ENCODE data around the gene RNF212B. TPM values are rescaled to one million over a fixed set of nuclear protein-coding genes. Genes with fewer than 3 reads are reported as not detected.

The RNF212B gene
- total and polyA plus RNA-seq, 10 of the 15 experiments (the other 5 are each of a cell fraction or from before 2014, with no cell fraction given) = not detected

GRCh38 chr14:23207146-23207540 is 30.6 kb upstream of the RNF212B start (continued):
- TF ChIP-seq ZNF207 (IDR thresholded peaks at IDR 0.05; ENCODE audit: borderline replicate concordance) (no peak), BRCA1 (IDR thresholded peaks at IDR 0.05; ENCODE audit: low read depth, low read length) (no peak), TCF7 (IDR thresholded peaks at IDR 0.05; ENCODE audit: borderline replicate concordance) (no peak), SMAD1 (IDR thresholded peaks at IDR 0.05; ENCODE audit: low read depth, partially characterized antibody) (no peak)

GRCh38 chr14:23208324-23208723 is 29.4 kb upstream of the RNF212B start:
- ChIA-PET RAD21 (ENCODE audit: unreplicated experiment) (no interaction called here), SMC1A (ENCODE audit: uncharacterized antibody, unreplicated experiment) (no interaction called here), POLR2A (no interaction called here), CTCF (interaction anchor here (2.1 kb wide), 1 partner anchor 88 kb away, joined by 7 read pairs; no protein-coding TSS in a partner anchor)
- Histone ChIP-seq H2AFZ (ENCODE audit: control insufficient read depth, low read depth, low read length) (no peak overlapping the region), H3K4me1 (ENCODE audit: control insufficient read depth, insufficient read depth, low read length) (no peaks in the 10 kb centered on the region), H3K4me3 (no peak overlapping the region), H3K27ac (ENCODE audit: control insufficient read depth, insufficient read depth) (no peak overlapping the region), H3K9ac (ENCODE audit: control insufficient read depth, insufficient read depth, low read length) (no peak overlapping the region), H3K79me2 (ENCODE audit: control insufficient read depth, insufficient read depth, low read length) (no peaks in the 10 kb centered on the region), H4K20me1 (ENCODE audit: control insufficient read depth, insufficient read depth) (no peaks in the 10 kb centered on the region), H3K36me3 (ENCODE audit: control insufficient read depth in 2 of 2, insufficient read depth in 2 of 2, low read length in 1 of 2) (no peaks in the 10 kb centered on the region), H3K9me3 (replicated peaks; ENCODE audit: control insufficient read depth, insufficient read depth, low read length) (no peaks in the 10 kb centered on the region), H3K4me2 (ENCODE audit: control insufficient read depth, insufficient read depth) (no peak overlapping the region), H3K27me3 (replicated peaks in 1 of 2; ENCODE audit: control insufficient read depth in 2 of 2, insufficient read depth in 2 of 2, low read length in 1 of 2) (no peaks in the 10 kb centered on the region)
- intact Hi-C loops (cut with micrococcal nuclease; ENCODE audit: unreplicated experiment) = no loop called here
- ATAC-seq (no peak), DNase-seq (ENCODE audit: low read depth, low spot score) (no peak), FAIRE-seq (no peak)
- no peak for TF ChIP-seq POU2F2 (IDR thresholded peaks at IDR 0.05; ENCODE audit: borderline replicate concordance, low read depth, low read length)
- BruUV-seq (replicated peaks) = no TSS peak
- in situ Hi-C loops (cut with MboI) = no loop called here

- BruUV-seq (replicated peaks) = no TSS peak
- H3K4me1 ChIP-seq (ENCODE audit: control insufficient read depth, insufficient read depth, low read length) = no peaks in the 10 kb centered on the region
- ATAC-seq (no peak), DNase-seq (ENCODE audit: low read depth, low spot score) (no peak), FAIRE-seq (no peak)
- H4K20me1 ChIP-seq (ENCODE audit: control insufficient read depth, insufficient read depth) = no peaks in the 10 kb centered on the region
- no peaks in the 10 kb centered on the region for H3K27me3 ChIP-seq (replicated peaks in 1 of 2; ENCODE audit: control insufficient read depth in 2 of 2, insufficient read depth in 2 of 2, low read length in 1 of 2)
- H3K4me2 ChIP-seq (ENCODE audit: control insufficient read depth, insufficient read depth) = no peak overlapping the region
- ChIA-PET POLR2A (no interaction called here), RAD21 (ENCODE audit: unreplicated experiment) (no interaction called here), CTCF (no interaction called here), SMC1A (ENCODE audit: uncharacterized antibody, unreplicated experiment) (no interaction called here)
- no peaks in the 10 kb centered on the region for H3K79me2 ChIP-seq (ENCODE audit: control insufficient read depth, insufficient read depth, low read length)
- in situ Hi-C loops (cut with MboI) (no loop called here), intact Hi-C loops (cut with micrococcal nuclease; ENCODE audit: unreplicated experiment) (no loop called here)
- WGBS (ENCODE audit: insufficient coverage, insufficient replicate concordance, low lambda C conversion rate, missing lambda C conversion rate) = 53% methylated on average over 7 of the region's 7 CpGs
- no peak overlapping the region for H2AFZ ChIP-seq (ENCODE audit: control insufficient read depth, low read depth, low read length)
- no peak overlapping the region for H3K9ac ChIP-seq (ENCODE audit: control insufficient read depth, insufficient read depth, low read length)
- H3K27ac ChIP-seq (ENCODE audit: control insufficient read depth, insufficient read depth) = no peak overlapping the region
- H3K9me3 ChIP-seq (replicated peaks; ENCODE audit: control insufficient read depth, insufficient read depth, low read length) = no peaks in the 10 kb centered on the region
- no peaks in the 10 kb centered on the region for H3K36me3 ChIP-seq (ENCODE audit: control insufficient read depth in 2 of 2, insufficient read depth in 2 of 2, low read length in 1 of 2)
- no peak overlapping the region for H3K4me3 ChIP-seq
- no peak for TF ChIP-seq EP300 (IDR thresholded peaks at IDR 0.05; ENCODE audit: borderline replicate concordance in 1 of 2, control insufficient read depth in 1 of 2, low read depth in 2 of 2, low read length in 2 of 2)
- TF ChIP-seq HSF1 (IDR thresholded peaks at IDR 0.05; ENCODE audit: low read depth, low read length) = no peak
- TF ChIP-seq, protein P1, sequence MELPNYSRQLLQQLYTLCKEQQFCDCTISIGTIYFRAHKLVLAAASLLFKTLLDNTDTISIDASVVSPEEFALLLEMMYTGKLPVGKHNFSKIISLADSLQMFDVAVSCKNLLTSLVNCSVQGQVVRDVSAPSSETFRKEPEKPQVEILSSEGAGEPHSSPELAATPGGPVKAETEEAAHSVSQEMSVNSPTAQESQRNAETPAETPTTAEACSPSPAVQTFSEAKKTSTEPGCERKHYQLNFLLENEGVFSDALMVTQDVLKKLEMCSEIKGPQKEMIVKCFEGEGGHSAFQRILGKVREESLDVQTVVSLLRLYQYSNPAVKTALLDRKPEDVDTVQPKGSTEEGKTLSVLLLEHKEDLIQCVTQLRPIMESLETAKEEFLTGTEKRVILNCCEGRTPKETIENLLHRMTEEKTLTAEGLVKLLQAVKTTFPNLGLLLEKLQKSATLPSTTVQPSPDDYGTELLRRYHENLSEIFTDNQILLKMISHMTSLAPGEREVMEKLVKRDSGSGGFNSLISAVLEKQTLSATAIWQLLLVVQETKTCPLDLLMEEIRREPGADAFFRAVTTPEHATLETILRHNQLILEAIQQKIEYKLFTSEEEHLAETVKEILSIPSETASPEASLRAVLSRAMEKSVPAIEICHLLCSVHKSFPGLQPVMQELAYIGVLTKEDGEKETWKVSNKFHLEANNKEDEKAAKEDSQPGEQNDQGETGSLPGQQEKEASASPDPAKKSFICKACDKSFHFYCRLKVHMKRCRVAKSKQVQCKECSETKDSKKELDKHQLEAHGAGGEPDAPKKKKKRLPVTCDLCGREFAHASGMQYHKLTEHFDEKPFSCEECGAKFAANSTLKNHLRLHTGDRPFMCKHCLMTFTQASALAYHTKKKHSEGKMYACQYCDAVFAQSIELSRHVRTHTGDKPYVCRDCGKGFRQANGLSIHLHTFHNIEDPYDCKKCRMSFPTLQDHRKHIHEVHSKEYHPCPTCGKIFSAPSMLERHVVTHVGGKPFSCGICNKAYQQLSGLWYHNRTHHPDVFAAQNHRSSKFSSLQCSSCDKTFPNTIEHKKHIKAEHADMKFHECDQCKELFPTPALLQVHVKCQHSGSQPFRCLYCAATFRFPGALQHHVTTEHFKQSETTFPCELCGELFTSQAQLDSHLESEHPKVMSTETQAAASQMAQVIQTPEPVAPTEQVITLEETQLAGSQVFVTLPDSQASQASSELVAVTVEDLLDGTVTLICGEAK (IDR thresholded peaks at IDR 0.05; ENCODE audit: borderline replicate concordance) = no peak
These were observed 27.9 kb upstream of the RNF212B start for GRCh38 chr14:23209651-23210423.

Data from GM12878 (cell line).